ENCODE data around the gene CNGB1.

Gene CNGB1

DNA sequence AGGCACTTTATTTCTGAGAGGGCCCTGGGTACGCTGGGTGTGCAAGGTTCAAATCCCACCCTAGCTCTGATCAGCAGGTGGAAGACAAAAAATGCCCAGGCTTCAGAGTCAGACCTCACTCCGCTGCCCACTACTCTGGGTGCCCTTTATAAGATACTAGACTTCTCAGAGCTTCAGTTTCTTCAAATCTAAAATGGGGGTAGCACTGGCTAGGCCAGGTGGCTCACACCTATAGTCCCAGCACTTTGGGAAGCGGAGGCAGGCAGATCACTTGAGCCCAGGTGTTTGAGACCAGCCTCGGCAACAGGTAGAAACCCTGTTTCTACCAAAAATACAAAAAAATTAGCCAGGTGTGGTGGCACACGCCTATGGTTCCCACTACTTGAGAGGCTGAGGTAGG, 32.0 kb upstream of the CNGB1 start:
- H3K4me2 ChIP-seq (ENCODE audit: insufficient read depth, low read length) = no peak overlapping the region
- no peak overlapping the region for H2AFZ ChIP-seq (ENCODE audit: low read depth, low read length)
- peaks cover 24% of the 10 kb centered on the region for H3K79me2 ChIP-seq (ENCODE audit: insufficient read depth, low read length)
- H3K9ac ChIP-seq (ENCODE audit: low read depth, low read length) = no peak overlapping the region
- H3K27me3 ChIP-seq (ENCODE audit: insufficient read depth, low read length, poor library complexity) = no peaks in the 10 kb centered on the region
- H3K36me3 ChIP-seq (ENCODE audit: insufficient read depth, low read length) = peaks cover 38% of the 10 kb centered on the region
- ATAC-seq (ENCODE audit: insufficient read depth, low read depth) (no peak), DNase-seq (no peak)
- no peaks in the 10 kb centered on the region for H3K9me3 ChIP-seq (ENCODE audit: insufficient read depth, low read length, severe bottlenecking)
- no peak overlapping the region for H3K27ac ChIP-seq (ENCODE audit: low read length)
- peaks cover 9% of the 10 kb centered on the region; the same call in 1 of the 2 replicates for H4K20me1 ChIP-seq (ENCODE audit: insufficient read depth, low read length)
- peaks cover 34% of the 10 kb centered on the region for H3K4me1 ChIP-seq (ENCODE audit: insufficient read depth, low read length)
- H3K4me3 ChIP-seq (ENCODE audit: low read depth in 1 of 2, low read length in 2 of 2) = no peak overlapping the region
- no peak for TF ChIP-seq EZH2 (IDR thresholded peaks at IDR 0.05; ENCODE audit: borderline replicate concordance, low read depth, low read length, severe bottlenecking)
- TF ChIP-seq, protein P1, sequence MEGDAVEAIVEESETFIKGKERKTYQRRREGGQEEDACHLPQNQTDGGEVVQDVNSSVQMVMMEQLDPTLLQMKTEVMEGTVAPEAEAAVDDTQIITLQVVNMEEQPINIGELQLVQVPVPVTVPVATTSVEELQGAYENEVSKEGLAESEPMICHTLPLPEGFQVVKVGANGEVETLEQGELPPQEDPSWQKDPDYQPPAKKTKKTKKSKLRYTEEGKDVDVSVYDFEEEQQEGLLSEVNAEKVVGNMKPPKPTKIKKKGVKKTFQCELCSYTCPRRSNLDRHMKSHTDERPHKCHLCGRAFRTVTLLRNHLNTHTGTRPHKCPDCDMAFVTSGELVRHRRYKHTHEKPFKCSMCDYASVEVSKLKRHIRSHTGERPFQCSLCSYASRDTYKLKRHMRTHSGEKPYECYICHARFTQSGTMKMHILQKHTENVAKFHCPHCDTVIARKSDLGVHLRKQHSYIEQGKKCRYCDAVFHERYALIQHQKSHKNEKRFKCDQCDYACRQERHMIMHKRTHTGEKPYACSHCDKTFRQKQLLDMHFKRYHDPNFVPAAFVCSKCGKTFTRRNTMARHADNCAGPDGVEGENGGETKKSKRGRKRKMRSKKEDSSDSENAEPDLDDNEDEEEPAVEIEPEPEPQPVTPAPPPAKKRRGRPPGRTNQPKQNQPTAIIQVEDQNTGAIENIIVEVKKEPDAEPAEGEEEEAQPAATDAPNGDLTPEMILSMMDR (IDR thresholded peaks at IDR 0.05; ENCODE audit: borderline replicate concordance, extremely low read depth, low read length, poor library complexity, severe bottlenecking) = no peak

DNA sequence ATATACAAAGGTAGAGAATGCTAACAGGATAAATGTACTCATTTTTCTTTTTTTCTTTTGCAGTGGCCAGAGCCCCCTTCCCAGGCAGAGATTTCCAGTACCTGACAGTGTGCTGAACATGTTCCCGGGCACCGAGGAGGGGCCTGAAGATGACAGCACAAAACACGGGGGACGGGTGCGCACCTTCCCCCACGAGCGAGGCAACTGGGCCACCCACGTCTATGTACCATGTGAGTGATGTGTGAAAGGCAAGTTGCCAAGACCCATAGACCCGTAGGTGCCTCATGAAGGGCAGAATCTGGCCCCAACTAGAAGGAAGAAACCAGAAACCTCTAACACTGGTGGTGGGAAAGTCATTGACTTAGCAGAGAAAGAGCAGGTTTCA, 31.5 kb upstream of the CNGB1 start:
- H3K79me2 ChIP-seq (ENCODE audit: insufficient read depth, low read length) = peaks cover 24% of the 10 kb centered on the region
- ATAC-seq (ENCODE audit: insufficient read depth, low read depth) (no peak), DNase-seq (no peak)
- peaks cover 34% of the 10 kb centered on the region for H3K4me1 ChIP-seq (ENCODE audit: insufficient read depth, low read length)
- peaks cover 43% of the 10 kb centered on the region for H3K36me3 ChIP-seq (ENCODE audit: insufficient read depth, low read length)
- peak overlapping the region; percentile 100 for H3K4me2 ChIP-seq (ENCODE audit: insufficient read depth, low read length)
- TF ChIP-seq, protein P1 (IDR thresholded peaks at IDR 0.05; ENCODE audit: borderline replicate concordance, extremely low read depth, low read length, poor library complexity, severe bottlenecking) = no peak
- TF ChIP-seq EZH2 (IDR thresholded peaks at IDR 0.05; ENCODE audit: borderline replicate concordance, low read depth, low read length, severe bottlenecking) = no peak
- no peaks in the 10 kb centered on the region for H3K9me3 ChIP-seq (ENCODE audit: insufficient read depth, low read length, severe bottlenecking)
- H3K9ac ChIP-seq (ENCODE audit: low read depth, low read length) = peak overlapping the region; percentile 72; the same call in 1 of the 2 replicates
- H3K4me3 ChIP-seq (ENCODE audit: low read depth in 1 of 2, low read length in 2 of 2) = 0 out of 4 replicates have a peak overlapping the region, but pooled peaks of 1 of the 2 experiments have one; percentile 7
- H2AFZ ChIP-seq (ENCODE audit: low read depth, low read length) = no peak overlapping the region
- H3K27ac ChIP-seq (ENCODE audit: low read length) = no peak overlapping the region
- H3K27me3 ChIP-seq (ENCODE audit: insufficient read depth, low read length, poor library complexity) = no peaks in the 10 kb centered on the region
- peaks cover 9% of the 10 kb centered on the region; the same call in 1 of the 2 replicates for H4K20me1 ChIP-seq (ENCODE audit: insufficient read depth, low read length)

- TF ChIP-seq, protein P1 (IDR thresholded peaks at IDR 0.05; ENCODE audit: borderline replicate concordance, extremely low read depth, low read length, poor library complexity, severe bottlenecking) = no peak
- TF ChIP-seq EZH2 (IDR thresholded peaks at IDR 0.05; ENCODE audit: borderline replicate concordance, low read depth, low read length, severe bottlenecking) = no peak
- Histone ChIP-seq H4K20me1 (ENCODE audit: insufficient read depth, low read length) (peaks cover 9% of the 10 kb centered on the region; the same call in 1 of the 2 replicates), H3K27ac (ENCODE audit: low read length) (peak overlapping the region; percentile 86), H3K79me2 (ENCODE audit: insufficient read depth, low read length) (peaks cover 23% of the 10 kb centered on the region), H3K27me3 (ENCODE audit: insufficient read depth, low read length, poor library complexity) (no peaks in the 10 kb centered on the region), H3K4me3 (ENCODE audit: low read depth in 1 of 2, low read length in 2 of 2) (peak overlapping the region; percentile 85 to 98; a peak in 3 of 4 replicates), H3K9ac (ENCODE audit: low read depth, low read length) (peak overlapping the region; percentile 72), H3K4me1 (ENCODE audit: insufficient read depth, low read length) (peaks cover 34% of the 10 kb centered on the region), H3K4me2 (ENCODE audit: insufficient read depth, low read length) (peak overlapping the region; percentile 100), H3K9me3 (ENCODE audit: insufficient read depth, low read length, severe bottlenecking) (no peaks in the 10 kb centered on the region), H2AFZ (ENCODE audit: low read depth, low read length) (peak overlapping the region; percentile 94), H3K36me3 (ENCODE audit: insufficient read depth, low read length) (peaks cover 48% of the 10 kb centered on the region)
- no peak for ATAC-seq (ENCODE audit: insufficient read depth, low read depth)
- DNase-seq = no peak
Measured at GRCh38 chr16:58001781-58002415, 31.0 kb upstream of the CNGB1 start.

Measured in DND-41 (cell line).